GM19468 (cell line): ENCODE measurements around the gene GRM7.

Experiments
- ATAC-seq: cut with Tn5 transposase; IDR thresholded peaks from one replicate; pipeline ENCODE4 v1.9.1; 2021; ENCODE audit warnings: mild to moderate bottlenecking, moderate library complexity, moderate number of reproducible peaks; ENCODE audit not compliant: unreplicated experiment; ENCODE audit errors: extremely low read depth

Gene GRM7

GRCh38 chr3:7288133-7288532 is 427.2 kb downstream of the GRM7 start:
- no peak for ATAC-seq

GRCh38 chr3:7289121-7289520 is 428.2 kb downstream of the GRM7 start:
- no peak for ATAC-seq

GRCh38 chr3:7290077-7290825 is 429.3 kb downstream of the GRM7 start:
- ATAC-seq = no peak

- no peak for ATAC-seq
Observed at GRCh38 chr3:7292362-7292761, 431.4 kb downstream of the GRM7 start.

- ATAC-seq = no peak
Observed at GRCh38 chr3:7293286-7293685, 432.4 kb downstream of the GRM7 start.

- no peak for ATAC-seq
Observed at GRCh38 chr3:7305561-7305960, 444.6 kb downstream of the GRM7 start.

- ATAC-seq = no peak
Observed at GRCh38 chr3:7306901-7307300, 446.0 kb downstream of the GRM7 start.

- ATAC-seq = no peak
Observed at GRCh38 chr3:7307410-7307809, 446.5 kb downstream of the GRM7 start.

GRCh38 chr3:7309641-7310102 is 448.8 kb downstream of the GRM7 start:
- no peak for ATAC-seq

GRCh38 chr3:7315037-7315436 is 454.1 kb downstream of the GRM7 start:
- ATAC-seq = no peak

GRCh38 chr3:7322957-7323669 is 462.2 kb downstream of the GRM7 start:
- no peak for ATAC-seq

GRCh38 chr3:7328339-7328738 is 467.4 kb downstream of the GRM7 start:
- no peak for ATAC-seq

- no peak for ATAC-seq
Observed at GRCh38 chr3:7332696-7333095, 471.8 kb downstream of the GRM7 start.

- no peak for ATAC-seq
Observed at GRCh38 chr3:7333125-7333524, 472.2 kb downstream of the GRM7 start.

- ATAC-seq = no peak
Observed at GRCh38 chr3:7340795-7341194, 479.9 kb downstream of the GRM7 start.

GRCh38 chr3:7346364-7346763 is 485.4 kb downstream of the GRM7 start:
- no peak for ATAC-seq

- no peak for ATAC-seq
Observed at GRCh38 chr3:7357101-7357500, 496.2 kb downstream of the GRM7 start.

- ATAC-seq = no peak
Observed at GRCh38 chr3:7367968-7368367, 507.1 kb downstream of the GRM7 start.

- ATAC-seq = no peak
Observed at GRCh38 chr3:7368597-7368996, 507.7 kb downstream of the GRM7 start.

GRCh38 chr3:7371693-7372572 is 511.0 kb downstream of the GRM7 start:
- ATAC-seq = no peak

GRCh38 chr3:7377103-7377502 is 516.2 kb downstream of the GRM7 start:
- no peak for ATAC-seq
